NCI-H510A (cell line): ENCODE results near the gene CHMP1A.
"Not testable (repeated sequence)": the region's sequence is repeated elsewhere in the genome, so short reads cannot be mapped to it uniquely, and the experiment has no call there.

Source experiments
- DNase-seq: peaks from one replicate; lab custom pipeline; 2025; lab: John Stamatoyannopoulos, UW

CHMP1A gene

GRCh38 chr16:89658221-89658879 is 842 bp upstream of the CHMP1A start:
- no peak for DNase-seq

GRCh38 chr16:89656435-89657121 is 930 bp downstream of the CHMP1A start:
- no peak for DNase-seq

GRCh38 chr16:89655062-89655643 is 2.4 kb downstream of the CHMP1A start:
- no peak for DNase-seq

- DNase-seq = no peak
These were observed 3.7 kb downstream of the CHMP1A start for GRCh38 chr16:89653656-89654295.

GRCh38 chr16:89651584-89651983 is 5.9 kb downstream of the CHMP1A start:
- DNase-seq = no peak

- DNase-seq = no peak
These were observed 10.6 kb downstream of the CHMP1A start for GRCh38 chr16:89646906-89647305.

- DNase-seq = no peak
These were observed 11.2 kb downstream of the CHMP1A start for GRCh38 chr16:89646270-89646669.

GRCh38 chr16:89645122-89645521 is 12.4 kb downstream of the CHMP1A start:
- no peak for DNase-seq

GRCh38 chr16:89643769-89644300 is 13.7 kb downstream of the CHMP1A start:
- DNase-seq = no peak

GRCh38 chr16:89642574-89642973 is 14.9 kb downstream of the CHMP1A start:
- DNase-seq = no peak

GRCh38 chr16:89641458-89642119 is 15.9 kb downstream of the CHMP1A start:
- DNase-seq = no peak

DNA sequence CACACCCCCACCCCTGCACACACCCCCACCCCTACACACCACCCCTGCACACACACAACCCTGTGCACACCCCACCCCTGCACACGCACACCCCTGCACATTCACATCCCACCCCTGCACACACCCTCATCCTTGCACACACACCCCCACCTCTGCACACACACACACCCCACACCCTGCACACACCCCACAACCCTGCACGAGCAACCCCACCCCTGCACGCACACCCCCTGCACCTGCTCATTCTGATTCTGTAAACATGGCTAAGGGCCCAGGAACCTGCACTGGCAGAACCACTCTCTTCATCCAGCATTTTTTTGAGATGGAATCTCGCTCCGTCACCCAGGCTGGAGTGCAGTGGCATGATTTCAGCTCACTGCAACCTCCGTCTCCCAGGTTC is 18.1 kb downstream of the CHMP1A start:
- DNase-seq = no peak

GRCh38 chr16:89638455-89638854 is 19.1 kb downstream of the CHMP1A start:
- no peak for DNase-seq

DNA sequence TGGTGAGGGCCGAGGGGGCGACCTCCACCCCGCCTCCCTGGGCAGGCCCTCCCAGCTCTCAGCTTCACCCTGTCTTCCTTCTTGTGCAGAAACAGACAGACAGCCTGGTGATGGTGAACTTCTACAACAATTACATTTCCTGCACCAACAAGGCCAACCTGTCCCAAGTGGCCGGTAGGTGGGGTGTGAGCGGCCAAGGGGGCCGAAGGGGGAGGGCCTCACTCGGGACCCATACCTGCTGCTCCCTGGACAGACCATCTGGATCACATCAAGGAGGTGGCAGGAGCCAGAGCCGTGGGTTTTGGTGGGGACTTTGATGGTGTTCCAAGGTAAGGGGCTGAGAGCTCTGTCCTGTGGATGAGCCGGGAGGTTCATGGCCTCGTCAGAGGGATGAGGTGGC is 20.1 kb downstream of the CHMP1A start:
- no peak for DNase-seq

- DNase-seq = no peak
These were observed 20.8 kb downstream of the CHMP1A start for GRCh38 chr16:89636663-89637062.

- DNase-seq = not testable (repeated sequence)
These were observed 22.8 kb downstream of the CHMP1A start for GRCh38 chr16:89634463-89635385.

GRCh38 chr16:89633064-89633631 is 24.4 kb downstream of the CHMP1A start:
- no peak for DNase-seq

DNA sequence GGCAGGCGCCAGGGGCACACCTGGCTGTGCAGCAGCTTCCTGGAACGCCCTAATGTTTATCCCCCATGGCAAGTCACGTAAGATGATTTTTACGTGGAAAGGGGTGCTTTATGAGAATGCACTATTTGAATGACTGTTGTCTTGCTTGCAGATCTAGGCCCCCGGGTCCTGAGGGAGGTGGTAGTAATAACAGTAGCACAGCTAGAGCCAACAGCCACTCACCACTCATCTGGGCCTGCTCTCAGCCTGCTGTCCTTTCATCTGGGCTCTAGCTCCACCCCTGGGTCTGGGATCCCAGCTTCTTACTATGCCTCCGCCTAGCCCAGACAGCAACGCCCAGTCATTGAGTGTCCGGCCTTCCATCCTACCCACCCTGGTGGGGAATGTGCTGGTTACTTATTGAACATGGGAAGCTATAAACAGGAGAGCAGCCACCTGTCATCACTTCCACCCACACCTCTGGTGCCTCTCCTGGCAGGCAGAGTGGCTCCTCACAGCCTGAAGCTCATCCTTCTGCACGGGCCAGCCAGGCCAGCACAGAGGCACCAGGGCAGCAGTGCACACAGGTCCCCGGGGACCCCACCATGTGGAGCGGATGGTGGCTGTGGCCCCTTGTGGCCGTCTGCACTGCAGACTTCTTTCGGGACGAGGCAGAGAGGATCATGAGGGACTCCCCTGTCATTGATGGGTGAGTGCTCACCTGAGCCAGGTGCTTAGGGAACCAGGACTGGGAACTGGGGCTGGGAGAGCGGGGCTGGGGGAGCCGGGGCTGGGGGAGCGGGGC is 27.5 kb downstream of the CHMP1A start:
- DNase-seq = no peak

GRCh38 chr16:89624777-89625761 is 32.4 kb downstream of the CHMP1A start:
- no peak for DNase-seq
